ENCODE data around the gene ARID1B. TPM values are rescaled to one million over a fixed set of nuclear protein-coding genes. Genes with fewer than 3 reads are reported as not detected.

The ARID1B gene
- total and polyA plus RNA-seq, 4 donors = 7.0 to 49.0 (median 24.2) TPM

GRCh38 chr6:157233156-157233555 lies 456.0 kb downstream of the ARID1B start:
- no peak overlapping the region for H3K27ac ChIP-seq (ENCODE audit: low read depth in 1 of 2, low read length in 2 of 2)
- H3K27me3 ChIP-seq (ENCODE audit: control insufficient read depth in 4 of 4, insufficient read depth in 4 of 4, low read length in 3 of 4) = peaks cover 0 to 7% (median 0%) of the 10 kb centered on the region in 4 donors
- H3K4me1 ChIP-seq (ENCODE audit: control insufficient read depth in 4 of 4, insufficient read depth in 4 of 4, low read length in 3 of 4) = peaks cover 8 to 16% (median 13%) of the 10 kb centered on the region in 4 donors
- WGBS = 82% methylated on average over 2 of the region's 2 CpGs
- no peak overlapping the region for H3K4me3 ChIP-seq (ENCODE audit: low read depth in 1 of 3, low read length in 3 of 3)
- no peaks in the 10 kb centered on the region for H3K9me3 ChIP-seq (ENCODE audit: control insufficient read depth in 4 of 4, low read length in 3 of 4)
- no peaks in the 10 kb centered on the region for H3K36me3 ChIP-seq (ENCODE audit: control insufficient read depth in 4 of 4, insufficient read depth in 3 of 4, low read depth in 1 of 4, low read length in 3 of 4)
- TF ChIP-seq RXRA (IDR thresholded peaks at IDR 0.05) (no peak), MAX (IDR thresholded peaks at IDR 0.05) (no peak), HNF4G (IDR thresholded peaks at IDR 0.05) (no peak), ATF3 (IDR thresholded peaks at IDR 0.05) (no peak), JUND (IDR thresholded peaks at IDR 0.05) (no peak), REST (IDR thresholded peaks at IDR 0.05) (no peak), GABPA (IDR thresholded peaks at IDR 0.05 in 1 of 2, conservative IDR thresholded peaks at IDR 0.05 in 1 of 2) (no peak), FOXA1 (IDR thresholded peaks at IDR 0.05) (no peak), YY1 (IDR thresholded peaks at IDR 0.05) (no peak), TAF1 (conservative IDR thresholded peaks at IDR 0.05) (no peak), NR2F2 (IDR thresholded peaks at IDR 0.05) (no peak), HNF4A (conservative IDR thresholded peaks at IDR 0.05) (no peak), CTCF (IDR thresholded peaks at IDR 0.05; ENCODE audit: low read depth, low read length, missing input control) (no peak), RAD21 (IDR thresholded peaks at IDR 0.05) (no peak), EGR1 (IDR thresholded peaks at IDR 0.05; ENCODE audit: low read depth in 2 of 2) (no peak), FOXA2 (IDR thresholded peaks at IDR 0.05) (no peak), SP1 (IDR thresholded peaks at IDR 0.05) (no peak), ZBTB33 (IDR thresholded peaks at IDR 0.05) (no peak)
- no peak overlapping the region for H3K9ac ChIP-seq (ENCODE audit: low read depth in 1 of 2, low read length in 2 of 2)
- no peak for DNase-seq (ENCODE audit: low spot score)

All from liver (tissue), 9 donors.